Gastrocnemius medialis (tissue), 4 donors: ENCODE results near the gene P2RX4. TPM values are rescaled to one million over a fixed set of nuclear protein-coding genes. Genes with fewer than 3 reads are reported as not detected.

Experiments used
- ATAC-seq, 2 donors: fragments of 150-250 bp; one replicate each; pipeline ENCODE4 v1.9.1; 2016
- DNase-seq, 2 donors: peaks; one replicate each; pipeline ENCODE4 v3.0.0-alpha.2; 2019
- H3K27ac ChIP-seq, 4 donors: fragments of 200-600 bp; sonication (generic); 1 replicate in 1 of 4; 2 replicates in 3 of 4; pipeline ENCODE4 v1.5.1; 2016 to 2018; ENCODE audit warnings: mild to moderate bottlenecking in 2 of 4, moderate library complexity in 1 of 4
- H3K27me3 ChIP-seq, 3 donors: fragments of 200-600 bp; sonication (generic) in 2 of 3; 1 replicate in 1 of 3; 2 replicates in 2 of 3; pipeline versions ENCODE4 v1.5.1 to v1.6.0; 2016 to 2019; ENCODE audit warnings: mild to moderate bottlenecking in 1 of 3, moderate library complexity in 1 of 3
- H3K36me3 ChIP-seq, 2 donors: fragments of 200-600 bp; sonication (generic) in 1 of 2; one replicate each; pipeline ENCODE4 v1.5.1; 2017 to 2018
- H3K4me1 ChIP-seq, 2 donors: fragments of 200-600 bp; sonication (generic) in 1 of 2; one replicate each; pipeline ENCODE4 v1.5.1; 2016 to 2017; ENCODE audit warnings: mild to moderate bottlenecking in 2 of 2
- H3K4me3 ChIP-seq, 4 donors: fragments of 200-600 bp; sonication (generic) in 3 of 4; 1 replicate in 1 of 4; 2 replicates in 3 of 4; pipeline ENCODE4 v1.5.1; 2016 to 2019; ENCODE audit warnings: mild to moderate bottlenecking in 2 of 4
- H3K9me3 ChIP-seq, 3 donors: fragments of 200-600 bp; sonication (generic) in 2 of 3; 1 replicate in 1 of 3; 2 replicates in 2 of 3; pipeline ENCODE4 v1.5.1; 2016 to 2019
- CTCF ChIP-seq, 5 experiments: fragments of 450-650 bp in 3 of 5; fragments of 200-600 bp in 2 of 5; sonication (generic) in 2 of 5; IDR thresholded peaks in 4 of 5; conservative IDR thresholded peaks in 1 of 5; 1 replicate in 4 of 5; 2 replicates in 1 of 5; pipeline ENCODE4 v1.5.1; 2016 to 2019; ENCODE audit warnings: antibody characterized with exemption in 5 of 5, mild to moderate bottlenecking in 3 of 5, moderate library complexity in 3 of 5
- POLR2A ChIP-seq, 2 donors: fragments of 450-650 bp; IDR thresholded peaks; one replicate each; pipeline ENCODE4 v1.6.1; 2017; ENCODE audit warnings: antibody characterized with exemption in 2 of 2, mild to moderate bottlenecking in 2 of 2, moderate library complexity in 2 of 2
- in situ Hi-C, 4 donors: fragments of 200-750 bp; cut with MboI; loops; one replicate each; pipeline versions ENCODE4 v1.15.0 to v1.8.0; 2017; ENCODE audit warnings: low sequenced_read_pairs in 4 of 4
- intact Hi-C: fragments of 100-400 bp; cut with DNase I; formaldehyde crosslinking; loops from one replicate; pipeline ENCODE4 v1.15.1; 2023; ENCODE audit warnings: low total_unique reads
- total RNA-seq, 4 donors: library from RNA; depleted of rRNA; stranded (reverse); fragments of >200 nt; gene quantifications; one replicate each; pipeline versions ENCODE4 v1.1.0 to v1.2.3, GENCODE V29; 2016

P2RX4 gene
- total RNA-seq, 4 donors from 2014 or later: 3.9 to 7.9 (median 6.1) TPM

GRCh38 chr12:121214166-121214777, 4.3 kb downstream of the P2RX4 start:
- Histone ChIP-seq H3K27me3 (no peaks in the 10 kb centered on the region), H3K27ac (peak overlapping the region in 2 of 4 donors; percentile 15 to 39), H3K9me3 (no peaks in the 10 kb centered on the region), H3K4me1 (peaks cover 0 to 8% of the 10 kb centered on the region in 2 donors), H3K4me3 (no peak overlapping the region), H3K36me3 (no peaks in the 10 kb centered on the region)
- TF ChIP-seq POLR2A (IDR thresholded peaks at IDR 0.05): no peak
- TF ChIP-seq CTCF (IDR thresholded peaks at IDR 0.05 in 4 of 5, conservative IDR thresholded peaks at IDR 0.05 in 1 of 5): no peak
- ATAC-seq: no peak
- intact Hi-C loops (loop anchor here (5.0 kb wide), 1 partner anchor 87 kb away; no protein-coding TSS in a partner anchor), in situ Hi-C loops (no loop called here)
- DNase-seq: no peak

- ATAC-seq (peak in 1 of 2 donors; percentile 26), DNase-seq (no peak)
- intact Hi-C loops (loop anchor here (5.0 kb wide), 1 partner anchor 88 kb away; no protein-coding TSS in a partner anchor), in situ Hi-C loops (no loop called here)
- TF ChIP-seq CTCF (IDR thresholded peaks at IDR 0.05 in 4 of 5, conservative IDR thresholded peaks at IDR 0.05 in 1 of 5): no peak
- TF ChIP-seq POLR2A (IDR thresholded peaks at IDR 0.05): no peak
- peaks cover 0 to 8% of the 10 kb centered on the region in 2 donors for H3K4me1 ChIP-seq
- no peak overlapping the region for H3K4me3 ChIP-seq
- H3K27me3 ChIP-seq: no peaks in the 10 kb centered on the region
- H3K36me3 ChIP-seq: no peaks in the 10 kb centered on the region
- peak overlapping the region in 2 of 4 donors; percentile 15 to 39 for H3K27ac ChIP-seq
- H3K9me3 ChIP-seq: no peaks in the 10 kb centered on the region
These were observed 5.2 kb downstream of the P2RX4 start for GRCh38 chr12:121214855-121215745.

GRCh38 chr12:121216102-121216501, 6.2 kb downstream of the P2RX4 start:
- ATAC-seq: no peak
- no peak overlapping the region for H3K4me3 ChIP-seq
- intact Hi-C loops: no loop called here
- H3K4me1 ChIP-seq: no peaks in the 10 kb centered on the region
- H3K27ac ChIP-seq: no peak overlapping the region
- H3K36me3 ChIP-seq: no peaks in the 10 kb centered on the region
- no peaks in the 10 kb centered on the region for H3K27me3 ChIP-seq
- no peaks in the 10 kb centered on the region for H3K9me3 ChIP-seq
- DNase-seq: no peak
- in situ Hi-C loops: no loop called here
- TF ChIP-seq CTCF (IDR thresholded peaks at IDR 0.05 in 4 of 5, conservative IDR thresholded peaks at IDR 0.05 in 1 of 5) (no peak), POLR2A (IDR thresholded peaks at IDR 0.05) (no peak)

- no peaks in the 10 kb centered on the region for H3K4me1 ChIP-seq
These were observed 7.1 kb downstream of the P2RX4 start for GRCh38 chr12:121217063-121217462.

More at GRCh38 chr12:121217063-121217462, 7.1 kb downstream of the P2RX4 start:
- Histone ChIP-seq H3K27me3 (no peaks in the 10 kb centered on the region), H3K9me3 (no peaks in the 10 kb centered on the region), H3K27ac (no peak overlapping the region), H3K36me3 (no peaks in the 10 kb centered on the region), H3K4me3 (no peak overlapping the region)
- no peak for ATAC-seq
- in situ Hi-C loops: no loop called here
- DNase-seq: no peak
- intact Hi-C loops: no loop called here
- TF ChIP-seq POLR2A (IDR thresholded peaks at IDR 0.05) (no peak), CTCF (IDR thresholded peaks at IDR 0.05 in 4 of 5, conservative IDR thresholded peaks at IDR 0.05 in 1 of 5) (no peak)
